Thoracic aorta (tissue), 2 donors: ENCODE data around the gene FUBP3. TPM values are rescaled to one million over a fixed set of nuclear protein-coding genes. Genes with fewer than 3 reads are reported as not detected.

Experiments used
- ATAC-seq: fragments of 150-250 bp; one replicate; pipeline ENCODE4 v1.8.0; 2017; ENCODE audit warnings: low read depth; ENCODE audit not compliant: insufficient number of reproducible peaks, low FRiP score
- DNase-seq: peaks from one replicate; pipeline ENCODE4 v3.0.0-alpha.2; 2020; ENCODE audit warnings: low spot score
- H3K27ac ChIP-seq, 2 donors: fragments of 200-600 bp; sonication (generic); 1 replicate in 1 of 2; 2 replicates in 1 of 2; pipeline ENCODE4 v1.5.1; 2016; ENCODE audit warnings: mild to moderate bottlenecking in 2 of 2, moderate library complexity in 2 of 2
- H3K27me3 ChIP-seq: fragments of 200-600 bp; sonication (generic); replicated peaks from 2 replicates; pipeline ENCODE4 v1.6.0; 2016; ENCODE audit warnings: mild to moderate bottlenecking; ENCODE audit not compliant: insufficient read depth
- H3K36me3 ChIP-seq: fragments of 200-600 bp; sonication (generic); one replicate; pipeline ENCODE4 v1.5.1; 2016
- H3K4me1 ChIP-seq, 2 donors: fragments of 200-600 bp; sonication (generic); 1 replicate in 1 of 2; 2 replicates in 1 of 2; pipeline versions ENCODE4 v1.5.1 to v1.6.0; 2016; ENCODE audit warnings: low read depth in 2 of 2, mild to moderate bottlenecking in 1 of 2; ENCODE audit not compliant: control insufficient read depth in 1 of 2
- H3K4me3 ChIP-seq: fragments of 200-600 bp; sonication (generic); 2 replicates; pipeline ENCODE4 v1.5.1; 2016; ENCODE audit warnings: mild to moderate bottlenecking
- H3K9me3 ChIP-seq: fragments of 200-600 bp; sonication (generic); 2 replicates; pipeline ENCODE4 v1.5.1; 2016
- CTCF ChIP-seq: fragments of 200-600 bp; sonication (generic); IDR thresholded peaks from one replicate; pipeline ENCODE4 v1.5.1; 2019; ENCODE audit warnings: antibody characterized with exemption
- total RNA-seq, 2 donors: library from RNA; depleted of rRNA; stranded (reverse); fragments of >200 nt; gene quantifications; one replicate each; pipeline versions ENCODE4 v1.1.0 to v1.2.3, GENCODE V29; 2016

The FUBP3 gene
- total RNA-seq, 2 donors from 2014 or later = 62.9 to 127 TPM

GRCh38 chr9:130669965-130670364 is 90.6 kb downstream of the FUBP3 start:
- TF ChIP-seq CTCF = no peak
- Histone ChIP-seq H3K9me3 (no peaks in the 10 kb centered on the region), H3K27ac (no peak overlapping the region), H3K27me3 (no peaks in the 10 kb centered on the region), H3K36me3 (no peaks in the 10 kb centered on the region), H3K4me1 (peaks cover 9 to 18% of the 10 kb centered on the region in 2 donors), H3K4me3 (no peak overlapping the region)
- ATAC-seq = no peak
- no peak for DNase-seq

- no peak overlapping the region for H3K27ac ChIP-seq
- H3K36me3 ChIP-seq = no peaks in the 10 kb centered on the region
- no peak for ATAC-seq
These were observed 91.3 kb downstream of the FUBP3 start for GRCh38 chr9:130670644-130671043.

GRCh38 chr9:130672466-130672865 is 93.1 kb downstream of the FUBP3 start:
- TF ChIP-seq CTCF = no peak
- Histone ChIP-seq H3K4me1 (no peaks in the 10 kb centered on the region), H3K4me3 (no peak overlapping the region), H3K9me3 (no peaks in the 10 kb centered on the region), H3K36me3 (no peaks in the 10 kb centered on the region), H3K27ac (no peak overlapping the region), H3K27me3 (no peaks in the 10 kb centered on the region)
- DNase-seq (no peak), ATAC-seq (no peak)

More at GRCh38 chr9:130670644-130671043, 91.3 kb downstream of the FUBP3 start:
- Histone ChIP-seq H3K4me3 (no peak overlapping the region), H3K9me3 (no peaks in the 10 kb centered on the region), H3K4me1 (peaks cover 4 to 12% of the 10 kb centered on the region in 2 donors), H3K27me3 (no peaks in the 10 kb centered on the region)
- no peak for TF ChIP-seq CTCF
- DNase-seq = no peak

GRCh38 chr9:130672933-130673615 is 93.7 kb downstream of the FUBP3 start:
- no peak for TF ChIP-seq CTCF
- H3K36me3 ChIP-seq = no peaks in the 10 kb centered on the region
- H3K27ac ChIP-seq = no peak overlapping the region
- H3K4me1 ChIP-seq = no peaks in the 10 kb centered on the region
- DNase-seq (no peak), ATAC-seq (no peak)
- no peak overlapping the region for H3K4me3 ChIP-seq
- no peaks in the 10 kb centered on the region for H3K27me3 ChIP-seq
- no peaks in the 10 kb centered on the region for H3K9me3 ChIP-seq

GRCh38 chr9:130675396-130675795 is 96.0 kb downstream of the FUBP3 start:
- no peak for TF ChIP-seq CTCF
- H3K9me3 ChIP-seq = no peaks in the 10 kb centered on the region
- no peak for ATAC-seq
- H3K27ac ChIP-seq = no peak overlapping the region
- no peak overlapping the region for H3K4me3 ChIP-seq
- no peak for DNase-seq
- no peaks in the 10 kb centered on the region for H3K4me1 ChIP-seq
- H3K36me3 ChIP-seq = no peaks in the 10 kb centered on the region
- H3K27me3 ChIP-seq = no peaks in the 10 kb centered on the region
